COLO668 (cell line): ENCODE data around the gene CFAP46.
A peak's percentile ranks its signal among the peaks of the same experiment; 100 is the strongest.
"Not testable (repeated sequence)": the region's sequence is repeated elsewhere in the genome, so short reads cannot be mapped to it uniquely, and the experiment has no call there.

Experiments
- DNase-seq: peaks from one replicate; lab custom pipeline; 2025; ENCODE audit not compliant: unreplicated experiment; lab: John Stamatoyannopoulos, UW

CFAP46 gene

DNA sequence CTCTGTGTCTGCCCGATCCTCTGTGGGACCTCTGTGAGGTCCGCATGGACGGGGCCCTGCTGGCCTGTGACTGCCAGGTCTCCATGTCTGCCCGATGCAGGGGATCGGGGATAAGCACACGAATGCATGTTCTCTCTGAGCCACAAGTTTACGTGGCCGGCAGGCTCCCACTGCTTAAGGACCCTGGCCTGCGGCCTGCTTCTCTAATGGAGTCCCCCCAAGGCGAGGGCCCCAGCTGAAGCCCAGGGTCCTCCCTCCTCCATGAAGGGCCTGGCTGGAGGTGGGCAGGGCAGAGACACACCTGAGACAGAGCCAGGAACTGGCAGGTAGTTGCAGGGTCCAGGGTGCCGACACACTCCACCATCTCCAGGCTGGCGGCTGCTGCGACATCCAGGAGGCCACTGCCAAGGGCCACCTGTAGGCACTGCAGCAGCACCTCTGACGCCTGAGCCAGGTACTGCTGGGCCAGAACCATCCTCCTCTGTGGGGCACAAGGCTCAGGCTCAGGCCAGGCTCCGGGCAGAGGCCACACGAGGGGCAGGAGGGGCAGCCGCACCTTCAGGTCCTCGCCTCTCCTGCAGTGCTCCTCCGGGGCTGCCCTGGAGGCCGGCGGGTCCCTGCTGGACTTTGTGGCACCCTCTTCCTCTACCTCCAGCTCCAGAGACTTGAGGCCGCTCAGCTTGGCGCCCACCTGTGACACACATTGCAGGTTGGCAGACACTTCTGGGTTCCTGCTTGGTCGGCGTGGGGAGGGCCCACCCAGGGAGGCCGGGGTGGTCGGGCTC is 95.5 kb downstream of the CFAP46 start:
- DNase-seq, result no peak

DNA sequence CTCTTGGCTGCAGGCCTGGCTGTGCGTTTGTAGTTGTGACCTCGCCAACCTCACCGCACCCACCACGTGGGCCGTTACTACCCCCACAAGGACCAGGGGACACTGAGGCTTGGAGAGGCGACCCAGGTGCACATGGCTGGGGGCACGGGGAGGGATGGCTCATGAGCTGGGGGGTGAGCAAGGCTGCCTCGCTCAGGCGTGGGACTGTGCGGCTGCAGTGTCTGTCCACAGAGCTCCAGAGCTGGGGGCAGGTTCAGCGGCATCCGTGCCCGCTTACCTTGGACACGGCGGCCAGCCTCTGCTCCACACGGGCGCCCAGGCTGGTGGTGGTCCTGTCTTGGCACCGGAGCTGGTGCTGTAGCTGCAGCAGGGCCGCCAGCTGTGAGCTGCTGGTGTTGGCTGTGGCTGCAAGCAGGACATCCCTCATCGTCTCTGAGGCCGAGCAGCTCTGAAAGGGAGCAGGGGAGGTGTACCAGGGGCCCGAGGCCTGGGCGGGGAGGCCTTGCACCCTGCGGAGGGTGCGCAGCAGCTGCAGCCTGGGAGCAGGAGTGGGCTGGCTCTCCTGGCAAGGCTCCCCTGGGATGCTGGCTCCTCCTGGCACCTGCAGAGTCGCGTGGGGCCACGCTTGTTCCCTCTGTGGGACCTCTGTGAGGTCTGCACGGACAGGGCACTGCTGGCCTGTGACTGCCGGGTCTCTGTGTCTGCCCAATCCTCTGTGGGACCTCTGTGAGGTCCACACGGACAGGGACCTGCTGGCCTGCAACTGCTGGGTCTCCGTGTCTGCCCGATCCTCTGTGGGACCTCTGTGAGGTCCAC is 96.4 kb downstream of the CFAP46 start:
- no peak for DNase-seq

DNA sequence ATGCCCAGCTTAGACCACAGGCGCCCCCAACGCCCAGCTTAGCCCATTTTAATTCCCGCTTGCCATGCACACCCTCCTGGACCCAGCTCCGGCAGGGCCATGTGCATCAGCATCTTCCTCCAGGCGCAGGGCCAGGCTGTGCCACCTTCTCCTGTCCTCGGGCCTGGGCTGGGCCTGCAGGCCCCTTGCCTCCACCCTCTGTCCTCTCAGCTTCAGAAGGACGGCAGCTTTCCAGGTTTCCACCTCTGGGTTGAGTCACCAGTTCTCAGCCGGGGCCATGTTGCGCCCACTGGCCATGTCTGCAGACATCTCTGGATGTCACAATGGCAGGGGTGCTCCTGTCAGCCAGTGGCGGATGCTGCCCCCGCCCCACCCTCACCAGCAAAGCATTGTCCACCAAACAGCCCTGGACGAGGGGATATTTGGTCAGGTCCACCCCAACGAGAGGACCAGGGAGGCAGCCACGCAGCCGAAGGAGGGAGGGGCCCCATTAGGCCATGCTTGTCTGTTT is 97.3 kb downstream of the CFAP46 start:
- no peak for DNase-seq

DNA sequence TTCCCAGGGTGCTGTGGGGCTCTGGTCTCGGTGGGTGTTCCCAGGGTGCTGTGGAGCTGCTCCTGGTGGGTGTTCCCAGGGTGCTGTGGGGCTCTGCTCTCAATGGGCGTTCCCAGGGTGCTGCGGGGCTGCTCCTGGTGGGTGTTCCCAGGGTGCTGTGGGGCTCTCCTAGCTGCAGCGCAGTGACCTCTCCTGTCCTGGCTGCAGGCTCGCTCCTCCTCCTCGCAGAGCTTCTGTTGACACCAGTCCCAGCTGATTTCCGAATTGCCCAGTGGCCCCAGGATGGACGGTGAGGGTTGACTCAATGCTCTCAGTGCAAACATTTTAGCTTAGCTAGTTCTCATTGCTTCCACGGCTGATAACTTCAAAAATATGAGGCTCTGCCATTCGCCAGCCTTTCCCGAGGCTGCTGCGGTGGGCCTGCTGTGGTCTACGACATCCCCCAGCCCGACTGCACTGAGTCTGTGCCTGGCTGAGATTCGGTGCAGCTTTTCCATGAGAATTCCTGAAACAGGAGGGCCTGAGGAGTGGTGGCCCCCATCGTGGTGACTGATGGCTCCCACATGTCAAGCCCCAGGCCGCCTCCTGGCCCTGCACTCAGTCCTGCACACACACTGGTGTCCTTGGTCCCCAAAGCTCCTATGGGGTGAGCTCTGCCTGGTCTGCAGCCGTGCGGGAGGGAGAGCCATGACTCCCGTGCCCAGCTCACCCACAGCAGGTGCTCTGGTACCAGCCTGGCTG is 98.1 kb downstream of the CFAP46 start:
- no peak for DNase-seq

DNA sequence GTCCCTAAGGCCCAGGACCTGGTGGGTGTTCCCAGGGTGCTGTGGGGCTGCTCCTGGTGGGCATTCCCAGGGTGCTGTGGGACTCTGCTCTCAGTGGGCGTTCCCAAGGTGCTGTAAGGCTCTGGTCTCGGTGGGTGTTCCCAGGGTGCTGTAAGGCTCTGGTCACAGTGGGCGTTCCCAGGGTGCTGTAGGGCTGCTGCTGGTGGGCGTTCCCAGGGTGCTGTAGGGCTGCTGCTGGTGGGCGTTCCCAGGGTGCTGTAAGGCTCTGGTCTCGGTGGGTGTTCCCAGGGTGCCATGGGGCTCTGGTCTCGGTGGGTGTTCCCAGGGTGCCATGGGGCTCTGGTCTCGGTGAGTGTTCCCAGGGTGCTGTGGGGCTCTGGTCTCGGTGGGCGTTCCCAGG is 99.1 kb downstream of the CFAP46 start:
- DNase-seq, result not testable (repeated sequence)

DNA sequence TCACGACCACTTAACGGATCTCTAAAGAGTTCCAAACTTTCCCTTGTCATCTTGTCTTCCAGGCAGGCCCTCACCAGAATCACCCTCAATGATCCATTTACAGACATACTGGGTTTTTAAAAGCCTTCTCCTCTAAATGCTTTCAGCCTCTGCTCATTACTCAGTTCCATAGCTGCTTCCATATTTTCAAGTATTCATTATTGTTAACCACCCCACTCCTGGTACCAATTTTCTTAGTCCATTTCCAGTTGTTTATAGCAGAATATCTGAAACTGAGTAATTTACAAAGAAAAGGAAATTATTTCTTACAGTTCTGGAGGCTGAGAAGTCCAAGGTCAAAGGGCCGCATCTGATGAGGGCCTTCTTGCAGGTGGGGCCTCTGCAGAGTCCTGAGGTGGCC is 100.0 kb downstream of the CFAP46 start:
- no peak for DNase-seq

DNA sequence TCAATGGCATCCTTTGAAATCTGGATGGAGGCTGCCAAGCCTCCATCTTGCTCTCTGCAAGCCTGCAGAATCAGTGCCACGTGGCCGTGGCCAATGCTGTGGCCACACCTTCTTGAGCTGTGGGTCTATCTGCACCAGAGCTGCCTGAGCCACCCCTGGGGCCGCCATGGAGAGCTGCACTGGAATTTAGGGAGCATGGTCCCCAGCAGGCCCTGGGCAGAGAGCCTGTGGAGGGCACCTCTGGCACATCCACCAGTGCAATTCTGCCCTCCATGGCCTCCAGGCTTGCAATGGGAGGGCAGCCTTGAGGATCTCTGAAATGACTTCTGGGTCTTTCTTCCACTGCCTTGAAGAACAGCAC is 100.8 kb downstream of the CFAP46 start:
- DNase-seq, result no peak

DNA sequence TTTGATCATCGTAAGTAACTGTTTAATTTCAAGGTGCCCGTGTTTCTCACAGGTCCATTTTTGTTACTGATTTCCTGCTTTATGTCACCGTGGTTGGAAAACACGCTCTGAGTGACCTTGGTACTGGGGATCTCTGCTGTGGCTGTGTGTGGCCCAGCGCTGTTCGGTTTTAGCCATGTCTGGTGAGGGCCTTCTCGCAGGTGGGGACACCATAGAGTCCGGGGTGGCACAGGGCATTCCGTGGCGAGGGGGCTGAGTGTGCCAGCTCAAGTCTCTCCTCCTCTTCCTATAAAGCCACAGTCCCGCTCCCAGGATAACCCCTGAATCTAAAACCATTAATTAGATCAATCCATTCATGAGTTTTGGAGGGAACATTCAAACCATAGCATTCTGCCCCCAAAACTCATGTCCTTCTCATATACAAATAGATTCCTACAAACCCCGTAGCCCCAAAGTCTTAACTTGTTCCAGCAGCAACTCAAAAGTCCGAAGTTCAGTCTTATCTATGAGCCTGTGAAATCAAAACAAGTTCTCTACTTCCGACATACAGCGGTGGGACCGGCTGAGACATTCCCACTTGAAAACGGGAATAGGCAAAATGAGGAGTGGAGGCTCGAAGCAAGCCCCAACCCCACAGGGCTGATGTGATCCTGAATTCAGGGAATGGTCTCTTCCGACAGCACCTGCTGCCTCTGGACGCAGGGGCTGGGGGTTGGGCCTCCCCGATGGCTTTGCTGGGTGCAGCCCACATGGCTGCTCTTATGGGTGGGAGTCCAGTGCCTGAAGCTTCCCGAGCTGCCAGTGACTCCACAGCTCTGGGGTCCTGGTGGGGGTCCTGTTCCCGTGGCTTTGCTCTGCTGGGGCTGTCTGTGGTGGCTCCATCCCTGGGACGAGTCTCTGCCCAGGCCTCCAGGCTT is 101.4 kb downstream of the CFAP46 start:
- DNase-seq, result no peak

DNA sequence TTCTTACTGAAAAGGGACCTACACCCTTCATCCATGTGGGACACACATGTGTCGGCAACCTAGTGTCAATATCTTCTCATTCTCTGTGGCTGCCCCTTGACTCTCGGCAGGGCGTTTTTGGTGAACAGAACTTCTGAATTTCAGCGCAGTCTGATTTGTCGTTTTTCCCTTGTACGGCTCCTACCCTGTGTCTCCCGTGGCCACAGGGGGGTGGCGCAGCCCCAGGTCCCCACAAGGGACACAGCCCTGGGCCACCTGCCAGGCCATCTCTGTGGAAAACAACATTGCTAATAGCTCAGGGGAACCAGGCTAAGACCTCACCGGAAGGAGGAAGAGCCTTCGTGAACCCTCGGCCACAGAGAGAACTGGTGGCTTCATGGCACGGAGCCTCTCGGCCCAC is 103.3 kb downstream of the CFAP46 start:
- no peak for DNase-seq

DNA sequence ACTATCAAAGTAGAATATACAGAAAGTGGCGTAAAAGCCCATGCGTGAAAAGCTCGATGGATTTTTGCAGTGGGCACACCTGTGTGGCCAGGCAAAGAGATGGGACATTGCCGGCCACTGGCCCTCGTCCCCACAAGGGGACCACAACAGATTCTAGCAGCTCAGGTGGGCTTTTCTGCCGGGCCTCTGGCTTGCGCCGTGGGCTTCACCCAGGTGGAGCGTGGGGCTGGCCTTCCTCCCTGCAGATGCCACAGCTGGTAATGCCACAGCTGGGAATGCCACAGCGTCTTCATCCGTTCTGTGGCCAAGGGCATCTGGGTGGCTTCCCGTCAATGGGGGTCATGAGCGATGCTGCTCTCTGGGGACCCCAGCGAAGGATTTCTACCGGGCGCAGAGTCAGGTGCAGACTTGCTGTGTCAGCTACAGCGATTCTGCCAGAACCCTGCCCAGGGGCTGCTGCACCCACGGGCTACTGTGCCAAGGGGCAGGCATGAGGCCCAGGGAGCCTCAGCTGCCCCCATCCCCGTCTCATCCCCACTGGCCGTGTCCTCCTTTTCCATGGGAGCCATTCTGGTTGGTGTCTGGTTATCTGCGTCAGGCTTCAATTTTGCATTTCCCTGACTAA is 103.9 kb downstream of the CFAP46 start:
- no peak for DNase-seq

DNA sequence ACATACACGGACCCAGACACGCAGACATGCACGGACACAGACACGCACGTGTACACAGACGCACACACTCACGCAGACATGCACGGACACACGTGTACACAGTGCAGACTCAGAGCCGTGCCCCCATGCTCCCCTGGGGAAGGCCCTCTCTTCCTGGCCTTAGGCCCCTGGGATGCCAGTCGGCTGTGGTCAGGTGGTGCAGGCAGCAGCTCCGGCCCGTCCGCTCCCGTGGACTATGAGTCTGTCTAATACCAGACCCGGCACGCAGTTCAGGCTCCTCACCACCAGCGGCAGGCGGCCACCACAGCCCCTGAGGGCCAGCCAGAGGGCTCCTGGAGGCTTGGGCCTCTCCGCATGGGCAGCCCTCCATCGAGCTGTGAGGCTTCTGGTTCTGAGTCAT is 104.5 kb downstream of the CFAP46 start:
- DNase-seq, result no peak

DNA sequence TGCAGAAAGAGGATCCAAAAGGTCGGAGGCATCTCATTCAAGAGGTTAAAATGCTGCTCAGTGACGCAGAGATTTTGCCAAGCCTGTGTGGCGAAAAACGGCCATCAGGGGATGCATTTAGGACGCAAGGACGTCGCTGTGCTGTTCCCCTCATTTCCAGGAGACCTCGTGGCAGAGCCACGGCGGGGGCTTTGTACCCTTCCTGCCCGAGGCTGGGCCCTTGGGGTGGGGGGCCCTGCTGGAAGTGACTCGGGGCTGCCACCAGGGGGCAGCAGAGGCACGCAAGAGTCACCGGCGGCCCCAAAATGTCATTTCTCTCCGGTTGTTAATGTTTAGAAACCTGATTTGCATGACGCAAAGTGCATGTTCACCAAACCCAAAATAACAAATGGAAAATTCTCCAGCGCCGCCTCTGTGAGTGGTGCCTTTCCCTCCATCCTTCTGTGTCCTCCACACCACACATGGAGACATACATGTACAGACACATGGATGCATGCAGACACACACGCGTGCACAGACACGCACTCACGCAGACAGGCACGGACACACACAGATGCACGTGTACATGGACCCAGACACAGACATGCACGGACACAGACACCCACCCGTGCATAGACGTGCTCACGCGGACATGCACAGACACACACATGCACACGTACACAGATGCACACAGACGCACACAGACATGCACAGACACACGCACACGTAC is 105.4 kb downstream of the CFAP46 start:
- peak; percentile 20 for DNase-seq

DNA sequence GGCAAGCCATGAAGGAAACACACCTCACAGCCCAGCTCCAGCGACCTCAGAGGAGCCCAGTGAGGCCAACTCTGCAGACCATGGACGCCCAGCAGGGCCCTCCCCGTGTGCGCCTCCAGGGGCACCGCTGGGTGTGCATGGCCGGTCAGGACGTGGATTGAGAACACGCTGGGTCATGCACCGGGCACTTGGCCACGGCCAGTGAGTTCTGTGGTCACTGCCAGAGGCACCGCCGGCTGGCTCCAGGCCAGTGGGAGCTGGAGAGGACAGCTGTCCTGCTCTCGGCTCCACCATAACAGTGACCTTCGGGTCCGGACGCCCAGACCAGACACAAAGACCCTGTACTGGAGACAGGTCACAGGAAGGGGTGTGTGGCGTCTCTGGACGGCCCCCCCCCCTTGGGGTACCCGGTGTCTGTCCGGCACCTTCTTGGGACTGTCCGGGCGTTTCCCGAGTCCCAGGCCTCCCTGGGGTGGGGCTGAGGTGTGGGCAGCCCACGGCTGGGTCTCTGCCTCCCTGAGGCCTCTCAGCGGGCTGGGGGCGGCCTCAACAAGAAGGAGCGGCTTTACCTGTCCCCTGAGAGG is 106.0 kb downstream of the CFAP46 start:
- no peak for DNase-seq

DNA sequence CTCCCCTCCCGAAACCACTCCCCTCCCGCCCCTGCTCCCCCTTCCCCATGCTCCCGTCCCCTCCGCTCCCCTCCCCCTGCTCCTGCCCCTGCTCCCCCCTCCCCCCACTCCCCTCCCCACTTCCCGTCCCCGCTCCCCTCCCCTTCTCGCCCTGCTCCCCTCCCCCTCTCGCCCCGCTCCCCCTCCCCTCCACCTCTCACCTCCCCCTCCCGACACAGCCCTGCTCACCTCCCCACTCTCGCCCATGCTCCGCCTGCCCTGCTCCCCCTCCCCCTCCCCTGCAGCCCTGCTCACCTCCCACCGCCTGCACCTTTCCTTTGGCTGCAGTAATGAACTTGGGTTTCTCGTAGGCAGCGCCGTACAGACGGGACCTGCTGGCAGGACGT is 106.5 kb downstream of the CFAP46 start:
- DNase-seq, result no peak

DNA sequence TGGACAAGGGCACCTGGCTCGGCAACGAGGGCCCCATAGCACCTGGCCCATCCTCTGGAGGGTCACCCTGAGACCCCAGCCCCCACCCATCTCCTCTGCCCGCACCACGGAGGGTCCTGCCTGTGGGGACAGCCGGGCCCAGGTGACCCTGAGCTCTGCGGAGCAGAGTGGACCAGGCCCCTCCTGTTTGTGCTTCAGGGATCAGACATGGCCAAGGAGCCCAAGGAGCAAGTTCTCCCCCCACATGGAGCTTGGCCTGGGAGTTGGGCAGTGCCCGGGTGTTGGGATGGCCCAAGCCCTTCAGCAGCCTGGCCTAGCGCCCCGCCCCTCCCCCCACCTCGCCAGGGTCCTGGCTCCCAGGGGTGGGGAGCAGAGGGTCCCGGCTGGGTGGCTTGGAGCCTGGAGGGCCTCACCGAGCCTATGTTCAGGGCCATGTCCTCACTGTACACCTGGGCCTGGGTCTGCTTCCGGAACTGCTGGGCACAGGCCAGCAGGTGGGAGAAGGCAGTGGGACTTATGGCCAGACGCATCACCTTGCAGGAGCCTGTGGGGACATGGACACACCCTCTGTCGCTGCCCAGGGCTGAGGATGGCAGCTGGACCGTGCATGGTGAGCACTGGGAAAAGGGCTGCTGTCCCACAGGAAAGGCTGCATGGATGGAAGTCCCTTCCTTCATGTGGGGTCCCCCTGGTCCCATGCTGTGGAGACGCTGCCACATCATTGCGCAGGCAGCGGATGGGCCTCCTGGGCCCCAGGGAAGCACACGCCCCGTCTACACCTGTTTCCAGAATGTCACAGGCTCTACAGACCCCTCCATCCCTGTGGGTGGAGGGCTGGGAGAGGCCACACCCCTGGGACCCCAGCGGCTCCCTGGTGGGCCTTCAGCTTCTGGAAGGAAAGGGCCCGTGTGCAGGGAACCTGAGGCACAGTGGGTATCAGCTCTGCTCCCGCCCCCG is 107.2 kb downstream of the CFAP46 start:
- no peak for DNase-seq

DNA sequence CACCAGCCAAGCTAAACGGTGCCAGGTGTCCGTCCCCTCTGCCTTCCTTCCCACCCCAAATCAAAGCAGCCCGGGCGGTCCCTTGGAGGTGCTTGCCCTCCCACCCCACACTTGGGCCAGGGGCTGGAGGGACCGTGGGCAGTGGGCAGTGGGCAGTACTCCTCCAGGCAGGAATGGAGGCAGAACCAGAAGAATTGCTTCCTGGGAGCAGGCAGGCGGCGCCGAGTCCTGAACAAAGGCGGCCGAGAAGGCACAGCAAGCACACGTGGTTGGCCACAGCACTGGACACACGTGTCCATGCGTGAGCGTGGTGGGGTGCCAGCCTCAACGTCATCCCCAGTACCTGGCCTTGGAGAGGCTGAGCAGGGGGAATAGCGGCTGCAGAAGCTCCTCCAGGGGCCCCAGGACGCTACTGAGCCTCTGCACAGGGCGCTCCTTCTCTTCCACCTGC is 108.0 kb downstream of the CFAP46 start:
- no peak for DNase-seq

DNA sequence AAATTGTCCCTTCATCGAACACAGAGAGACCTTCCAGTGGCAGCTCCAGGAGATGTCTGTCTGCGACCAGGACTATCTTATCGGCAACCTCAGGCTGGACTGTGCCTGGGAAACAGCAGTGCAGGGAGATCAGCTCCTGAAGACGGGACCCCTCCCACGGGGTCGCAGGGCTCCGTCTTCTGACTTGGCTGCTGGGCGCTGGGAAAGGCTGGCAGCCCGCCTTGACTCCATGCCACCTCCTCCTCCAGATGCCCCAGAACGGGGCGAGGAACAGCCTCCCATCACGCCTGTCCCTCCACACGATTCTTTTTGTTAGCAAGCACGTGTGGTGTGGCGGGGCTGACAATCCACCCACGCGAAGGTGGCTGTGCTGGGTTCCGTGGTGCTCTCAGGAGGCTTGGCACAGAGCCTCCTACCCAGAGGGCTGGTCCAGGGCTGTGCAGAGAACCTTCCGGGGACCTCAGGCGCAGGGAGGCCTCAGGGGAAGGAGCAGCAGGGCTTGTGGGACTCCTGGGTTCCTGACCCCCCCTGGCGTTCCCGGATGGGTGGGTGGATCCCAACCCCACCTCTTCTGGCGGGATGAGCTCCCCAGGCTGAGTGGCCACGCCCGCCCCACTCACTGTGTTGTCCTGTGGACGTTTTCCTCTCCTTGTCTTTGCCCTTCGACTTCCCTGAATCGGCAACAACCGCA is 108.8 kb downstream of the CFAP46 start:
- DNase-seq, result no peak
